ENCODE measurements around the gene KRT85. TPM values are rescaled to one million over a fixed set of nuclear protein-coding genes. Genes with fewer than 3 reads are reported as not detected.

KRT85 gene
- total RNA-seq, 1 donor from 2014 or later, result not detected

DNA sequence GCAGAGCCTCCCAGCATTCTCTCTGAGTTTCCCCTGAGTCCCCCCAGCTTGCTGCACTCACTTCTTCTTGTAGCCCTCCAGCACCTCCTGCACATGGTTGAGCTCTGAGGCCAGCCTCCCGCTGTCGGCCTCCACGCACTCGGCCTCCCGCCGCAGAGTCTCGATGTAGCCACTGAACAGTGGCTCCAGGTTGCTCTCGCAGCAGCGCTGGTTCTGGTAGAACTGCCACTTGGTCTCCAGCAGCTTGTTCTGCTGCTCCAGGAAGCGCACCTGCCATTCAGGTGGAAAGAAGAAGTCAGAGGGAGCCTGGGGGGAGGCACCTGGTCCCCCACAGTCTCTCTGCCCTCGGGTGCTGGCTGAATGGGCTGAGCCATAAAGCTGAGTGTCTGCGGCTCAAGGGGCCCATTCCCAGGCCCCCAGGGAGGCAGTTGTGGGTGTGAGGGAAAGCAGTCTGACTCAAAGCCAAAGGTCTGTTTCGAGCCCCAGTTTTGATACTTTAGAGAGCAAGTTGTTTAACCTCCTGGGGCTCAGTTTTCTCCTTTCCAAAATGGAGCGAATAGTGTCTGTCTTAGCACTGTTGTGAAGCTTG is 2.3 kb downstream of the KRT85 start:
- no peak overlapping the region for H2AFZ ChIP-seq (replicated peaks)
- Mint-ChIP-seq H3K4me1 (peaks cover 3% of the 10 kb centered on the region), H3K27me3 (ENCODE audit: insufficient read depth, low read depth) (peaks cover 15% of the 10 kb centered on the region), H3K9me3 (no peaks in the 10 kb centered on the region), H3K36me3 (no peaks in the 10 kb centered on the region), H3K27ac (no peak overlapping the region), H3K4me3 (no peak overlapping the region)
- no peak overlapping the region for H3K9ac ChIP-seq
- no peak overlapping the region for H3K4me2 ChIP-seq
- H3K4me3 ChIP-seq, result no peak overlapping the region
- no peaks in the 10 kb centered on the region for H4K20me1 ChIP-seq (ENCODE audit: low read depth)
- H3K4me1 ChIP-seq, result no peaks in the 10 kb centered on the region
- H3K27me3 ChIP-seq, result no peaks in the 10 kb centered on the region
- H3K27ac ChIP-seq, result no peak overlapping the region
- DNase-seq (ENCODE audit: low spot score), result no peak
- H3K79me2 ChIP-seq (ENCODE audit: low read depth), result no peaks in the 10 kb centered on the region
- TF ChIP-seq EZH2 (IDR thresholded peaks at IDR 0.05) (no peak), EZH2phosphoT487 (IDR thresholded peaks at IDR 0.05) (no peak)
- TF ChIP-seq, protein P1, sequence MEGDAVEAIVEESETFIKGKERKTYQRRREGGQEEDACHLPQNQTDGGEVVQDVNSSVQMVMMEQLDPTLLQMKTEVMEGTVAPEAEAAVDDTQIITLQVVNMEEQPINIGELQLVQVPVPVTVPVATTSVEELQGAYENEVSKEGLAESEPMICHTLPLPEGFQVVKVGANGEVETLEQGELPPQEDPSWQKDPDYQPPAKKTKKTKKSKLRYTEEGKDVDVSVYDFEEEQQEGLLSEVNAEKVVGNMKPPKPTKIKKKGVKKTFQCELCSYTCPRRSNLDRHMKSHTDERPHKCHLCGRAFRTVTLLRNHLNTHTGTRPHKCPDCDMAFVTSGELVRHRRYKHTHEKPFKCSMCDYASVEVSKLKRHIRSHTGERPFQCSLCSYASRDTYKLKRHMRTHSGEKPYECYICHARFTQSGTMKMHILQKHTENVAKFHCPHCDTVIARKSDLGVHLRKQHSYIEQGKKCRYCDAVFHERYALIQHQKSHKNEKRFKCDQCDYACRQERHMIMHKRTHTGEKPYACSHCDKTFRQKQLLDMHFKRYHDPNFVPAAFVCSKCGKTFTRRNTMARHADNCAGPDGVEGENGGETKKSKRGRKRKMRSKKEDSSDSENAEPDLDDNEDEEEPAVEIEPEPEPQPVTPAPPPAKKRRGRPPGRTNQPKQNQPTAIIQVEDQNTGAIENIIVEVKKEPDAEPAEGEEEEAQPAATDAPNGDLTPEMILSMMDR (IDR thresholded peaks at IDR 0.05), result no peak
- no peaks in the 10 kb centered on the region for H3F3A ChIP-seq (ENCODE audit: low read depth)
- H3K36me3 ChIP-seq, result no peaks in the 10 kb centered on the region
- no peaks in the 10 kb centered on the region for H3K9me3 ChIP-seq (ENCODE audit: low read depth)

DNA sequence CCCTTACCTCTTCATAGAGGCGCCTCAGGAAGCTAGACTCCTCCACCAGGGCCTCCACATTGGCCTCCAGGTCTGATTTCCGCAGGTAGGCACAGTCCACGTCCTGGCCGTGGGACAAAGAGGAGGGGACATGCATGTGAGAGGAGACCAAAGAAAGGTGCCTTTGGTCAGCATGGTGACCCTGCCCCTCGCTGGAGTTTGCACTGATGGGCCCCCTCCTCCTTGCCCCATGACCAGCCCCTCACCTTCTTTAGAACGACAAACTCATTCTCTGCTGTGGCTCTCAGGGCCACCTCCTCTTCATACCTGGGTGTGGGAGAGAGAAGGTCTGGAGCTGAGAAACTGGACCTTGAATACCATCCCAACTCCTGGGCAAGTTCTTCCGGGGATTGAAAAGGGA is 3.2 kb downstream of the KRT85 start:
- TF ChIP-seq EZH2 (IDR thresholded peaks at IDR 0.05), result no peak
- TF ChIP-seq, protein P1 (IDR thresholded peaks at IDR 0.05), result no peak
- no peak for TF ChIP-seq EZH2phosphoT487 (IDR thresholded peaks at IDR 0.05)
- no peak for DNase-seq (ENCODE audit: low spot score)
- Histone ChIP-seq H3K4me2 (no peak overlapping the region), H3K9me3 (ENCODE audit: low read depth) (no peaks in the 10 kb centered on the region), H3K27me3 (no peaks in the 10 kb centered on the region), H4K20me1 (ENCODE audit: low read depth) (no peaks in the 10 kb centered on the region), H3K79me2 (ENCODE audit: low read depth) (no peaks in the 10 kb centered on the region), H3K27ac (no peak overlapping the region), H3K4me3 (no peak overlapping the region), H3F3A (ENCODE audit: low read depth) (no peaks in the 10 kb centered on the region), H3K36me3 (no peaks in the 10 kb centered on the region), H3K9ac (no peak overlapping the region), H2AFZ (replicated peaks) (no peak overlapping the region), H3K4me1 (no peaks in the 10 kb centered on the region)
- Mint-ChIP-seq H3K4me1 (peaks cover 3% of the 10 kb centered on the region), H3K4me3 (no peak overlapping the region), H3K27me3 (ENCODE audit: insufficient read depth, low read depth) (peaks cover 15% of the 10 kb centered on the region), H3K27ac (no peak overlapping the region), H3K9me3 (no peaks in the 10 kb centered on the region), H3K36me3 (no peaks in the 10 kb centered on the region)

- peak overlapping the region; percentile 25 for H3K27ac Mint-ChIP-seq
- no peak overlapping the region for H3K27ac ChIP-seq
- H3K4me1 Mint-ChIP-seq, result peaks cover 9% of the 10 kb centered on the region
- TF ChIP-seq EZH2phosphoT487 (IDR thresholded peaks at IDR 0.05) (no peak), EZH2 (IDR thresholded peaks at IDR 0.05) (no peak)
- TF ChIP-seq, protein P1 (IDR thresholded peaks at IDR 0.05), result no peak
- H4K20me1 ChIP-seq (ENCODE audit: low read depth), result no peaks in the 10 kb centered on the region
- H3K4me3 ChIP-seq, result no peak overlapping the region
- no peaks in the 10 kb centered on the region for H3K36me3 Mint-ChIP-seq
- peaks cover 15% of the 10 kb centered on the region for H3K27me3 Mint-ChIP-seq (ENCODE audit: insufficient read depth, low read depth)
- H3K9me3 ChIP-seq (ENCODE audit: low read depth), result no peaks in the 10 kb centered on the region
- H3K4me3 Mint-ChIP-seq, result no peak overlapping the region
- no peaks in the 10 kb centered on the region for H3F3A ChIP-seq (ENCODE audit: low read depth)
- H3K27me3 ChIP-seq, result no peaks in the 10 kb centered on the region
- no peaks in the 10 kb centered on the region for H3K9me3 Mint-ChIP-seq
- no peak overlapping the region for H3K4me2 ChIP-seq
- no peaks in the 10 kb centered on the region for H3K4me1 ChIP-seq
- DNase-seq (ENCODE audit: low spot score), result no peak
- H2AFZ ChIP-seq (replicated peaks), result no peak overlapping the region
- no peak overlapping the region for H3K9ac ChIP-seq
- no peaks in the 10 kb centered on the region for H3K79me2 ChIP-seq (ENCODE audit: low read depth)
- no peaks in the 10 kb centered on the region for H3K36me3 ChIP-seq
Observed at GRCh38 chr12:52363111-52363679, 4.1 kb downstream of the KRT85 start.

Data from neural progenitor cell (in vitro differentiated cells).